ENCODE results near the gene NUDT16L1.

Gene NUDT16L1

DNA sequence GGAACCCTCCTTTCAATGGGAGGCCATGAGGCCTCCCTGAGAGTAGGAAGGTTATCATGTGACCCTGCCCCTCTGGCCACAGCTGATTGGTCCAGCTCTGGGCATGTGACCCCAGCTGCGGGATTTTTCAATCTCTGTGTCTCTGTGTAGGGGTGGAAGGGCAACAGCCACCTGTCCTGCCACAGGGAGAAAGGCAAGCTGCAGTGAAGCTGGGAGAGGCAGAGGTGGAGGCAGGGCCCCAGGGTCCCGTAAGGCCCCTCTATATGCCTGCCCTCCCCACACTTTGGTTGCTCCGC is 51.9 kb downstream of the NUDT16L1 start:
- Mint-ChIP-seq H3K9me3 (no peaks in the 10 kb centered on the region), H3K4me3 (no peak overlapping the region), H3K36me3 (ENCODE audit: low read depth) (peaks cover 4% of the 10 kb centered on the region), H3K27ac (no peak overlapping the region), H3K4me1 (peaks cover 16% of the 10 kb centered on the region), H3K27me3 (ENCODE audit: low read depth) (no peaks in the 10 kb centered on the region)
- TF ChIP-seq, protein P1, sequence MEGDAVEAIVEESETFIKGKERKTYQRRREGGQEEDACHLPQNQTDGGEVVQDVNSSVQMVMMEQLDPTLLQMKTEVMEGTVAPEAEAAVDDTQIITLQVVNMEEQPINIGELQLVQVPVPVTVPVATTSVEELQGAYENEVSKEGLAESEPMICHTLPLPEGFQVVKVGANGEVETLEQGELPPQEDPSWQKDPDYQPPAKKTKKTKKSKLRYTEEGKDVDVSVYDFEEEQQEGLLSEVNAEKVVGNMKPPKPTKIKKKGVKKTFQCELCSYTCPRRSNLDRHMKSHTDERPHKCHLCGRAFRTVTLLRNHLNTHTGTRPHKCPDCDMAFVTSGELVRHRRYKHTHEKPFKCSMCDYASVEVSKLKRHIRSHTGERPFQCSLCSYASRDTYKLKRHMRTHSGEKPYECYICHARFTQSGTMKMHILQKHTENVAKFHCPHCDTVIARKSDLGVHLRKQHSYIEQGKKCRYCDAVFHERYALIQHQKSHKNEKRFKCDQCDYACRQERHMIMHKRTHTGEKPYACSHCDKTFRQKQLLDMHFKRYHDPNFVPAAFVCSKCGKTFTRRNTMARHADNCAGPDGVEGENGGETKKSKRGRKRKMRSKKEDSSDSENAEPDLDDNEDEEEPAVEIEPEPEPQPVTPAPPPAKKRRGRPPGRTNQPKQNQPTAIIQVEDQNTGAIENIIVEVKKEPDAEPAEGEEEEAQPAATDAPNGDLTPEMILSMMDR (IDR thresholded peaks at IDR 0.05; ENCODE audit: unreplicated experiment in 3 of 3), result no peak
